Ovary (tissue), 9 donors: ENCODE measurements around the gene RADIL. TPM values are rescaled to one million over a fixed set of nuclear protein-coding genes. Genes with fewer than 3 reads are reported as not detected.

Experiments used
- DNase-seq, 5 donors: peaks; one replicate each; pipeline ENCODE4 v3.0.0-alpha.2; 2019 to 2020
- H3K27ac ChIP-seq, 2 donors: fragments of 200-600 bp; one replicate each; pipeline versions ENCODE4 v1.5.1 to v1.8.0; 2019 to 2022
- H3K27me3 ChIP-seq: fragments of 200-600 bp; one replicate; pipeline ENCODE4 v1.8.0; 2022
- H3K36me3 ChIP-seq: fragments of 200-600 bp; sonication (generic); one replicate; pipeline ENCODE4 v1.5.1; 2019
- H3K4me1 ChIP-seq: one replicate; pipeline ENCODE4 v1.8.1; 2013; ENCODE audit warnings: mild to moderate bottlenecking, moderate library complexity; ENCODE audit not compliant: insufficient read depth
- H3K4me3 ChIP-seq: fragments of 200-600 bp; sonication (generic); one replicate; pipeline ENCODE4 v1.5.1; 2017
- H3K9me3 ChIP-seq, 2 donors: fragments of 200-600 bp in 1 of 2; sonication (generic) in 1 of 2; one replicate each; pipeline versions ENCODE4 v1.5.1 to v1.8.1; 2013 to 2019; ENCODE audit warnings: mild to moderate bottlenecking in 1 of 2, moderate library complexity in 1 of 2
- EP300 ChIP-seq: sonication (generic); formaldehyde crosslinking; IDR thresholded peaks from one replicate; pipeline ENCODE4 v1.6.1; 2017; ENCODE audit warnings: antibody characterized with exemption
- POLR2A ChIP-seq: fragments of 450-650 bp; IDR thresholded peaks from one replicate; pipeline ENCODE4 v1.6.1; 2017; ENCODE audit warnings: antibody characterized with exemption, mild to moderate bottlenecking, moderate library complexity
- WGBS, 3 donors: extraction: QIAGEN DNeasy Blood & Tissue Kit in 1 of 3; methylation state at CpG; one replicate each; pipeline versions ENCODE4 v1.1.5 to v1.1.7; 2013 to 2017; 5-methylcytosine and 5-hydroxymethylcytosine counted together
- intact Hi-C, 4 donors: fragments of 100-400 bp; cut with DNase I; formaldehyde crosslinking; loops; one replicate each; pipeline versions ENCODE4 v1.11.0 to v1.15.1; 2022 to 2023
- polyA plus RNA-seq, 2 donors: library from polyadenylated mRNA; stranded (reverse); fragments of 200-250 nt in 1 of 2; fragments of 350-450 nt in 1 of 2; fragmentation: Illumina TruSeq in 1 of 2; extraction: RNeasy Lipid Tissue Mini Kit (QIAGEN cat#74804) in 1 of 2; gene quantifications; one replicate each; pipeline ENCODE4 v1.2.3, GENCODE V29; 2013 to 2014
- total RNA-seq, 7 donors: library from RNA; depleted of rRNA in 2 of 7; stranded (reverse); fragments of >200 nt in 2 of 7; fragmentation: NEBNext Ultra II Directional in 3 of 7; extraction: Animal tissue kit (Norgen Biotek cat#: 25700) in 3 of 7; gene quantifications; one replicate each; pipeline versions ENCODE4 v1.1.0 to v1.2.4, GENCODE V29; 2016 to 2023
- TF ChIP-seq, protein P1 (sequence below), 3 donors: fragments of 450-650 bp in 2 of 3; fragments of 200-600 bp in 1 of 3; IDR thresholded peaks; one replicate each; pipeline versions ENCODE4 v1.5.1 to v1.8.0; 2016 to 2022; ENCODE audit warnings: antibody characterized with exemption in 3 of 3, mild to moderate bottlenecking in 1 of 3
- donor health status: DM: no; HTN: no; CAD: no; lungs with moderate emphysema.
- donor health status: DM: no; HTN: no; CAD: no.
- donor health status: Bipolar disorder and iron deficiency.
- donor health status: DM: yes; HTN: yes; CAD: no.
- donor health status: DM: no; HTN: no; CAD: no.
- donor health status: DM: yes; HTN: yes; CAD: no.

Gene RADIL
- total and polyA plus RNA-seq, 9 donors = 0.98 to 5.4 (median 2.4) TPM

DNA sequence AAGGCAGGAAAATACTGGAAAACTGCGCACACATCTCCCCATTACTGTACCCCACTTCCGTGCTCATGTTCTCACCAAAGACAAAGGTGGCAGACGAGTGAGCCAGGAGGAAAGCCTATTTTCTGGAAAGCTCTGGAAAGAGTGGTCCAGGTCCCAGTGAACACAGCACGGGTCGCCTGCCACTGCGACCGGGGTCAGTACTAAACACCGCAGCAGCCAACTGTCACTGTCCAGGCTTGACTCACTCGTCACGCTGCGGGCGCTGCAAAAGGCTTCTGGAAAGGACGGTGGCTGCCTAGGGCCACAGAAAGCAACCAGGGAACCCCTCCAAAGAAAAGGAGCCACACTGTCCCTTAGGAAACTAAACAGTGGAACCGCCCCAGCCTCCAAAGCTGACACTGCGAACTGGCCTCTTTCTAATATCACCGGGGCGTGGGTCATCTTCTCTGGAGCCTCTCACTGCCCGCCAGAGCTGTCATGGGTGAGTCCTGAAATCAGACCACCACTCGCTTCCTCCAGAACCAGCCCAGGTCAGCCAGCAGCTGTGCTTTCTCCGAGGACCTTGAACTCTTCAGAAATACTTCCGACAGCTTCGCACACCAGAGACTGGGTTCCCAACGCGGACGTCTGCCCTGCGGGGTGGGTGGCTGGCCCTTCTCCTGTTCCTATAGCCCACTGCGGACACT is 4.0 kb downstream of the RADIL start:
- Histone ChIP-seq H3K4me1 (no peaks in the 10 kb centered on the region), H3K27ac (no peak overlapping the region)

DNA sequence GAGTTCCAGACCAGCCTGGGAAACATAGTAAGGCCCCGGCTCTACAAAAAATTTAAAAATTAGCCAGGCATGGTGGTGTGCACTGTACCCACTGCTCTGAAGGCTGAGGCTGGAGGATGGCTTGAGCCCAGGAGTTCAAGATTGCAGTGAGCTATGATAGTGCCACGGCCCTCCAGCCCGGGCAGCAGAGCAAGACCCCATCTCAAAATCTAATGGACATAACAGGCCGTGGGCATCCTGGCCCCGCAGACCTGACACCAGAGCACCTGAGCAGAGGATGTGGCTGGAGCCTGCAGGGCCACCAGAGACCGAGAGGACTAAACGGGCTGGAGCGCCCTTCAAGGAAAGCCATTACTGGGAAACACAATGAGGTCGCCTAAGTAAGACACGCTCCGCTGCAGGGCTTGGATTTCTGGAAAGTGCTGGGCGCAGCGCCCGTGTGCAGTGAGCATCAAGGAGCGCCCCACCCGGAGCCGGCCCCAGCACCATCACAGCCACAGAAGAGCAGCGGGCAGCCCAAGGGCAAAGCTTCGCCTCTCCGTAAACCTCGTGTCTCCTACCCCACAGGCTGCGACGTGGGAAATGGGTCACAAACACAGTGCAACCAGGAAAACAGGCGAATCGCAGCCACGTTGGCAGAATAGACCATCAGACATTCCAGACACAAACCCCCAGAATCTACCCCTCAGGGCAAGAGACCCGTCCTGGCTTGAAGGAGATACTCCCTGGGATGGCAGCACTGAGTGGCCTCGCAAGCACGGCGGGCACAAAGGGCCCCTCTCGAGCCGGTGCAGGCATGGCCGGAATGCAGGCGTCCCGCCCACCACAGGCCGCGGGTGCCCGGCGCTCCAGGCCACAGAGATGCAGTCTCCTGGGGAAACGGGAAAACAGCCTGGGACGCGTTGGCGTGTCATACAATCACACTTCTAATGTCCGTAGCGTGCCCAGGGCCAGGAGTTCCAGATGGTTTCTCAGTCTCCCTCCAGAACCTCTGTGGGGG is 4.9 kb downstream of the RADIL start:
- no peak for DNase-seq
- Histone ChIP-seq H3K27ac (no peak overlapping the region), H3K4me1 (no peaks in the 10 kb centered on the region)

More for the DNA sequence above, 4.0 kb downstream of the RADIL start:
- intact Hi-C loops = loop anchor here (5.0 to 10.0 kb wide), 5 partner anchors 72 to 265 kb away; no protein-coding TSS in a partner anchor
- 80 to 84% (median 82%) methylated on average over 27 of the region's 27 CpGs for WGBS, 3 donors
- DNase-seq = no peak
- H3K9me3 ChIP-seq = no peaks in the 10 kb centered on the region
- no peak overlapping the region for H3K4me3 ChIP-seq
- no peaks in the 10 kb centered on the region for H3K27me3 ChIP-seq
- TF ChIP-seq EP300 (no peak), POLR2A (no peak)
- TF ChIP-seq, protein P1, sequence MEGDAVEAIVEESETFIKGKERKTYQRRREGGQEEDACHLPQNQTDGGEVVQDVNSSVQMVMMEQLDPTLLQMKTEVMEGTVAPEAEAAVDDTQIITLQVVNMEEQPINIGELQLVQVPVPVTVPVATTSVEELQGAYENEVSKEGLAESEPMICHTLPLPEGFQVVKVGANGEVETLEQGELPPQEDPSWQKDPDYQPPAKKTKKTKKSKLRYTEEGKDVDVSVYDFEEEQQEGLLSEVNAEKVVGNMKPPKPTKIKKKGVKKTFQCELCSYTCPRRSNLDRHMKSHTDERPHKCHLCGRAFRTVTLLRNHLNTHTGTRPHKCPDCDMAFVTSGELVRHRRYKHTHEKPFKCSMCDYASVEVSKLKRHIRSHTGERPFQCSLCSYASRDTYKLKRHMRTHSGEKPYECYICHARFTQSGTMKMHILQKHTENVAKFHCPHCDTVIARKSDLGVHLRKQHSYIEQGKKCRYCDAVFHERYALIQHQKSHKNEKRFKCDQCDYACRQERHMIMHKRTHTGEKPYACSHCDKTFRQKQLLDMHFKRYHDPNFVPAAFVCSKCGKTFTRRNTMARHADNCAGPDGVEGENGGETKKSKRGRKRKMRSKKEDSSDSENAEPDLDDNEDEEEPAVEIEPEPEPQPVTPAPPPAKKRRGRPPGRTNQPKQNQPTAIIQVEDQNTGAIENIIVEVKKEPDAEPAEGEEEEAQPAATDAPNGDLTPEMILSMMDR (IDR thresholded peaks at IDR 0.05) = no peak
- H3K36me3 ChIP-seq = no peaks in the 10 kb centered on the region

DNA sequence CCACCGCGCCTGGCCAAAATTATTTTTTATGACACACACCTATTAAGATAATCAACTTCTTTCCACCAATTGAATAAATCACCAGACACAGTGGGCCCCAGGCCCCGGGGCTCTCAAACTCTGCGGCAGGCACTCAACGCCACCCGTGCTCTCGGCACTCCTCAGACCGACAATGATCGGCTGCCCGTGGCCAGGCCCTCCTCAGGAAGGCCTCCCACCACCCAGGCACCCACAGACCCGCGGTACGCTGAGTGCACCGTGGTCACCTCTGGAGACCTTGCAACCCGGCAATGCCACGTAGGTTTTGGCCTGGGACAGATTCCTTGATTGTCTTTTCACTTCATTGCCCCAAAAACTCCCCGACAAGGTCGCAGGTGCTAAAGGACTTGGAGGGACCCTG is 6.9 kb downstream of the RADIL start:
- 96 to 98% (median 97%) methylated on average over 18 of the region's 18 CpGs for WGBS, 3 donors
- Histone ChIP-seq H3K27me3 (no peaks in the 10 kb centered on the region), H3K9me3 (no peaks in the 10 kb centered on the region), H3K4me1 (no peaks in the 10 kb centered on the region), H3K27ac (no peak overlapping the region), H3K36me3 (no peaks in the 10 kb centered on the region), H3K4me3 (no peak overlapping the region)
- intact Hi-C loops = loop anchor here in 1 of 4 donors (5.0 kb wide), 1 partner anchor 69 kb away; no protein-coding TSS in a partner anchor
- TF ChIP-seq POLR2A (no peak), EP300 (no peak)
- TF ChIP-seq, protein P1 (IDR thresholded peaks at IDR 0.05) = no peak
- no peak for DNase-seq

More for the DNA sequence above, 4.9 kb downstream of the RADIL start:
- Histone ChIP-seq H3K4me3 (no peak overlapping the region), H3K9me3 (no peaks in the 10 kb centered on the region), H3K27me3 (no peaks in the 10 kb centered on the region), H3K36me3 (no peaks in the 10 kb centered on the region)
- intact Hi-C loops = loop anchor here in 1 of 4 donors (5.0 kb wide), 1 partner anchor 71 kb away; no protein-coding TSS in a partner anchor
- TF ChIP-seq, protein P1 (IDR thresholded peaks at IDR 0.05) = no peak
- TF ChIP-seq EP300 (no peak), POLR2A (no peak)
- WGBS, 3 donors = 90 to 94% (median 93%) methylated on average over 45 of the region's 45 CpGs

DNA sequence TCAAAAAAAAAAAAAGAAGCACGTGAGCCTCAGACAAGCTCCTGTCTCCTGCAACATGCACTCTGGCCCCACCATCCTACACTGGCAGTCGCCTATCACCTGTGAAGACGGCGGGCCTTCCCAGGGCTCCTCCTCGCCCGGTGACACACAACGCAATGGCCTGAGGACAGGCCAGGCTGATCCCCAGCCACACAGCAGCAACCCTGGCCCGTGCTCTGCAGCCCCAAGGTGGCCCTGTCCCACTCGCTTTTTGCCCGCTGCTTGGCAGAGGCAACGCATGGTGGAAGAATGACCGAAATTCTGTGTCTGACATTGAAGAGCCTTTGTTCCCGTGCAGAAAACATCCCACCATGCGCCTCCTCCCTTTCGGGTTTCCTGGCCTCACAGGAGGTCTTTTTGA is 8.1 kb downstream of the RADIL start:
- Histone ChIP-seq H3K27me3 (no peaks in the 10 kb centered on the region), H3K4me1 (no peaks in the 10 kb centered on the region), H3K9me3 (no peaks in the 10 kb centered on the region), H3K36me3 (no peaks in the 10 kb centered on the region), H3K27ac (no peak overlapping the region), H3K4me3 (no peak overlapping the region)
- no peak for DNase-seq
- no peak for TF ChIP-seq POLR2A
- no peak for TF ChIP-seq EP300
- TF ChIP-seq, protein P1 (IDR thresholded peaks at IDR 0.05) = no peak
- intact Hi-C loops = loop anchor here in 1 of 4 donors (5.0 kb wide), 1 partner anchor 68 kb away; no protein-coding TSS in a partner anchor
- 92 to 94% (median 94%) methylated on average over 15 of the region's 15 CpGs for WGBS, 3 donors
